ENCODE measurements around the gene ALPI. TPM values are rescaled to one million over a fixed set of nuclear protein-coding genes. Genes with fewer than 3 reads are reported as not detected.
"Not testable (repeated sequence)": the region's sequence is repeated elsewhere in the genome, so short reads cannot be mapped to it uniquely, and the experiment has no call there.

Gene ALPI
- total and polyA plus RNA-seq, 7 donors: 0.05 to 0.14 TPM; not detected in 5

DNA sequence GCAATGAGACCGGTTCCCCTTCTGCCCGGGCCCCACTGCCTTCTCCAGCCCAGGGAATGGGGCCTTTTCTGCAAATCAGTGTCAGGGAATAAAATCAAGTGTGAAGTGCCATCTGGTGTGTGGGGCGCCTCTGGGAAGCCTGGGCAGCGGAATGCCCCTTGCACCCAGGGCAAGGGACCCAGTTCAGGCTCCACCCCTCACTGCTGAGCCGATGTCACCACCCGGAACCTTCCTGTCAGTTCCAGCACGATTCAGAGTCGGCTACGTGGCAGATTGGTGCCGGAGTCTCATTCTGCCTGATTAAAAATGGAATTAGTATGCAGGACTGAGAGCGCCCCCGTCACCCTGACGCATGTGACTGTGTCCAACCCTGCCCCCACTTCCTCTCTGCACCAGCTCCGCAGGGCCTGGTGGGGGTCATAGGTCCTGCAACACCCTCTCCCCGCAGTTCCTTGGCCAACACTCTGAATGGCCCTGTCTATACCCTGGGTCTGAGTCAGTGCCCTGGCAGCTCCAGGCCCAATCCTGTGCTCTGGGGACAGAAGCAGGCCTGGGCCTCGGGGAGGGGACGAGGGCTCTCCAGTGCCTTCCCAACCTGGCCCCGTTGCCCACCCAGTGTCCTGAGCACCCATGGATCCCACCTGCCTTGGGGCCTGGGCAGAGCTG, 8.2 kb upstream of the ALPI start:
- no peak overlapping the region for H3K4me3 ChIP-seq
- H3K36me3 ChIP-seq (ENCODE audit: insufficient read depth in 1 of 2, low read depth in 1 of 2): no peaks in the 10 kb centered on the region
- WGBS, 3 donors: 75 to 81% (median 76%) methylated on average over 18 of the region's 18 CpGs
- H3K9me3 ChIP-seq: no peaks in the 10 kb centered on the region
- TF ChIP-seq, protein P1, sequence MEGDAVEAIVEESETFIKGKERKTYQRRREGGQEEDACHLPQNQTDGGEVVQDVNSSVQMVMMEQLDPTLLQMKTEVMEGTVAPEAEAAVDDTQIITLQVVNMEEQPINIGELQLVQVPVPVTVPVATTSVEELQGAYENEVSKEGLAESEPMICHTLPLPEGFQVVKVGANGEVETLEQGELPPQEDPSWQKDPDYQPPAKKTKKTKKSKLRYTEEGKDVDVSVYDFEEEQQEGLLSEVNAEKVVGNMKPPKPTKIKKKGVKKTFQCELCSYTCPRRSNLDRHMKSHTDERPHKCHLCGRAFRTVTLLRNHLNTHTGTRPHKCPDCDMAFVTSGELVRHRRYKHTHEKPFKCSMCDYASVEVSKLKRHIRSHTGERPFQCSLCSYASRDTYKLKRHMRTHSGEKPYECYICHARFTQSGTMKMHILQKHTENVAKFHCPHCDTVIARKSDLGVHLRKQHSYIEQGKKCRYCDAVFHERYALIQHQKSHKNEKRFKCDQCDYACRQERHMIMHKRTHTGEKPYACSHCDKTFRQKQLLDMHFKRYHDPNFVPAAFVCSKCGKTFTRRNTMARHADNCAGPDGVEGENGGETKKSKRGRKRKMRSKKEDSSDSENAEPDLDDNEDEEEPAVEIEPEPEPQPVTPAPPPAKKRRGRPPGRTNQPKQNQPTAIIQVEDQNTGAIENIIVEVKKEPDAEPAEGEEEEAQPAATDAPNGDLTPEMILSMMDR (IDR thresholded peaks at IDR 0.05): no peak
- DNase-seq: peak in 1 of 2 donors; percentile 30
- H3K4me1 ChIP-seq: peaks cover 7% of the 10 kb centered on the region
- H3K27me3 ChIP-seq (ENCODE audit: insufficient read depth in 3 of 3, low read length in 2 of 3): no peaks in the 10 kb centered on the region
- H3K27ac ChIP-seq: no peak overlapping the region
- ATAC-seq: no peak
- intact Hi-C loops (cut with DNase I): loop anchor here (2.0 to 5.0 kb wide), 3 partner anchors 55 to 75 kb away; partner anchors contain the start of gene PRSS56 (in 1 of the 2)

DNA sequence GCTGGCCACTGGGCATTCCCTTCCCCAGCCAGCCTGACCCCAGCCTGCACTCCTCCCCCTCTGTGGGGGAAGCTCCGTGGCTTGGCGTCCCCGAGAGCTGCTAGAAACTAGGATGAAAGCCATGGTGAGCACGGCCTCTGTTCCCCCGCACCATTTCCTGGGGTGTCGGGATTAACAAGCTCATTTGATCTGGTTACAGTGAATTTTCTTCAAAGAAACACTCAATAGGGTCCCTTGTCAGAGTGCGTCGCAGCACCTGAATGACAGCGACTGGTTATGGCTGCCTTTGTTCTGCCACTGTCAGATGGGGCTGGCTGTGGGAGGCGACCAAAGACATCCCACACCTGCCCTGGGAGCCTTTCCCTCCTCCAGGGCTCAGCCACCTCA, 7.7 kb upstream of the ALPI start:
- intact Hi-C loops (cut with DNase I): loop anchor here in 1 of 2 donors (5.0 kb wide), 1 partner anchor 54 kb away; no protein-coding TSS in a partner anchor
- no peak for ATAC-seq
- 71 to 81% (median 74%) methylated on average over 10 of the region's 10 CpGs for WGBS, 3 donors

DNA sequence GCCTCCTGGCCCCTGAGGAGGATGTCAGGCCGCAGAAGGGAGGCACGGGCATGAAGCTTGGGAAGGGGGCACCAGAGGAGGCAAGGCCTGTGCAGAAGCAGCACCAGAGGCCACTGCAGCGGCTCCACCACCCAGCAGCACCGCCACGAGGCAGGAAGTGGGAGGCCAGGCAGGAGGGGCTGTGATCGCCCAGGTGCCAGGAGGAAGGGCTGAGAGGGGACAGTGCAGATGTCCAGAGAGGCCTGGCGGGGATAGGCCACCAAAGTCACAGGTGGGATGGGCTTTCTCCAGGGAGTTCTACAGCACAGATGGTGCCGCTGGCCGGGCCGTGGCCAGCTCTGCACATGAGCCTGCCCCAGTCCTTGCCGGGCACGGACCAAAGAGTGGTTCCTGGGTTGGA, 6.0 kb upstream of the ALPI start:
- TF ChIP-seq, protein P1 (IDR thresholded peaks at IDR 0.05): no peak
- no peaks in the 10 kb centered on the region for H3K27me3 ChIP-seq (ENCODE audit: insufficient read depth in 3 of 3, low read length in 2 of 3)
- H3K27ac ChIP-seq: no peak overlapping the region
- peak in 1 of 2 donors; percentile 35 for DNase-seq
- WGBS, 3 donors: 75 to 79% (median 79%) methylated on average over 11 to 12 of the region's 12 CpGs
- H3K36me3 ChIP-seq (ENCODE audit: insufficient read depth in 1 of 2, low read depth in 1 of 2): no peaks in the 10 kb centered on the region
- H3K4me1 ChIP-seq: no peaks in the 10 kb centered on the region
- intact Hi-C loops (cut with DNase I): loop anchor here in 1 of 2 donors (5.0 kb wide), 1 partner anchor 52 kb away; no protein-coding TSS in a partner anchor
- H3K9me3 ChIP-seq: no peaks in the 10 kb centered on the region
- no peak overlapping the region for H3K4me3 ChIP-seq
- no peak for ATAC-seq

More for the DNA sequence above, 7.7 kb upstream of the ALPI start:
- TF ChIP-seq, protein P1 (IDR thresholded peaks at IDR 0.05): no peak
- Histone ChIP-seq H3K36me3 (ENCODE audit: insufficient read depth in 1 of 2, low read depth in 1 of 2) (no peaks in the 10 kb centered on the region), H3K27ac (no peak overlapping the region), H3K4me1 (peaks cover 7% of the 10 kb centered on the region), H3K9me3 (no peaks in the 10 kb centered on the region), H3K4me3 (no peak overlapping the region), H3K27me3 (ENCODE audit: insufficient read depth in 3 of 3, low read length in 2 of 3) (no peaks in the 10 kb centered on the region)
- DNase-seq: no peak

DNA sequence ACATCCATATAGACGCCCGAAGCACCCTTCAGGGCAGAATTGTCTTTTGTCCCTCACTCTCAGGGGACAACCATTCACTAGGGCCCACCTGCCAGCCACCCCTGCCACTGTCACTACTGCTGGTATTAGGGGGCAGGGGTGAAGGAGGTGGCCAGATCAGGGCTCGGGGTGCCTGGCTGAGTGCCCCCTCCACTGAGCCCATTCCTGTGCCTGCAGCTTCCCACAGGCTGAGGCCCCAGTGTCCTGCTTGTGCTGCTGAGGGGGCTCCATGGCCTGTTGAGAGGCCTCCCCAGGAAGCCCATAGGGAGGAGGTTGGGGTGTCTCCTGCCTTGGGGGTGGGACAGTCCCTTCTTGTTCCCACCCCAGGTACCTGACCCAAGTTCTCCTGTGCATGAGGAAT, 4.3 kb upstream of the ALPI start:
- intact Hi-C loops (cut with DNase I); H3K27me3 ChIP-seq (ENCODE audit: insufficient read depth in 3 of 3, low read length in 2 of 3); H3K36me3 ChIP-seq (ENCODE audit: insufficient read depth in 1 of 2, low read depth in 1 of 2); ATAC-seq; H3K4me3 ChIP-seq; H3K4me1 ChIP-seq; H3K9me3 ChIP-seq; H3K27ac ChIP-seq: not testable (repeated sequence)
- DNase-seq: peak in 1 of 2 donors; percentile 27
- WGBS, 3 donors: 93 to 98% (median 94%) methylated on average over 3 of the region's 3 CpGs

DNA sequence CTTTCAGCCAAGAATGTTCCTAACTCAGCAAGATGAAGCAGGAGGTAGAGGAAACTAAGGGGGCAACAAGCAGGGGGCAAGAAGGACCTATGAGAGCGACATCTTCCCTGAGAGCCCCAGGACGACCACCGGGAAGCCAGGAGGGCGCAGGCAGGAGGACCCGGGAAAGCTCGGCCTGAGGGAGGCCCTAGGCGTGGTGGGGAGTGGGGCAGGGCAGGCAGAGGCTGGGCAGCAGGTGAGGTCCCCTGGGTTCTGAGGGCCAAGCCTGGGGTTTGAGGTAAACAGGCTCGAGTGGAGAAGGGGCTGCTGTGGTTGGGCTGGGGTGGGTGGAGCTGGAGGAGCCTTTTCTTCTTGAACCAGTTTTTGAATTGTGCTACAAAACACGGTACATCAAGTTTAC, 1.3 kb upstream of the ALPI start:
- Histone ChIP-seq H3K4me3 (no peak overlapping the region), H3K27ac (no peak overlapping the region), H3K36me3 (ENCODE audit: insufficient read depth in 1 of 2, low read depth in 1 of 2) (no peaks in the 10 kb centered on the region), H3K9me3 (no peaks in the 10 kb centered on the region), H3K4me1 (no peaks in the 10 kb centered on the region), H3K27me3 (ENCODE audit: insufficient read depth in 3 of 3, low read length in 2 of 3) (peaks cover 0 to 14% (median 0%) of the 10 kb centered on the region in 3 donors)
- intact Hi-C loops (cut with DNase I): loop anchor here in 1 of 2 donors (5.0 kb wide), 1 partner anchor 63 kb away; no protein-coding TSS in a partner anchor
- whole genome bisulfite sequencing, 3 donors: 83 to 87% (median 85%) methylated on average over 9 of the region's 9 CpGs
- DNase-seq: peak in 1 of 2 donors; percentile 43
- no peak for ATAC-seq
- TF ChIP-seq, protein P1 (IDR thresholded peaks at IDR 0.05): no peak

Data from psoas muscle (tissue), 8 donors.